K562 (cell line): ENCODE data around the gene WASF1. TPM values are rescaled to one million over a fixed set of nuclear protein-coding genes. Genes with fewer than 3 reads are reported as not detected.

Source experiments
- ATAC-seq: fragments of 200-7000 bp; cut with Tn5 transposase; 3 replicates; pipeline ENCODE4 v1.9.1; 2020; ENCODE audit warnings: moderate library complexity
- BruUV-seq: library from RNA; stranded (reverse); fragments of 400-500 nt; replicated peaks from 2 replicates; lab custom pipeline; 2021; lab: Mats Ljungman, UMichigan
- CTCF ChIA-PET: fragments of 300-600 bp; formaldehyde crosslinking; extraction: SDS; loops from one replicate; lab custom pipeline; 2021; ENCODE audit warnings: low intra/inter-chr PET ratio; lab: Yijun Ruan, JAX
- POLR2A ChIA-PET: fragments of 300-600, 350-650 bp; sonication (Branson Sonifier 250); formaldehyde crosslinking; extraction: SDS; loops from one replicate; lab custom pipeline; 2021; ENCODE audit warnings: antibody characterized with exemption, inconsistent platforms; lab: Yijun Ruan, JAX
- DNase-seq, 4 experiments: peaks; one replicate each; pipeline versions ENCODE4 v3.0.0 to v3.0.0-alpha.2; 2011 to 2018; ENCODE audit warnings: low spot score in 3 of 4, mixed read lengths in 3 of 4; ENCODE audit errors: extremely low read depth in 1 of 4
- FAIRE-seq: peaks from 2 replicates; lab custom pipeline; 2011; peaks lifted over from hg19 to GRCh38; lab: Jason Lieb, UNC
- H2AFZ ChIP-seq: 2 replicates; pipeline ENCODE4 v1.6.0; 2011; ENCODE audit warnings: low read depth, low read length, control low read depth, inconsistent platforms
- H3K27ac ChIP-seq: fragments of 200-600 bp; 3 replicates; pipeline ENCODE4 v1.8.0; 2011; ENCODE audit warnings: low read depth, mild to moderate bottlenecking, control low read depth, inconsistent platforms, low read length, moderate library complexity, mixed read lengths; ENCODE audit errors: extremely low read depth
- H3K27me3 ChIP-seq, 2 experiments: fragments of 300-600 bp in 1 of 2; 2 replicates in 1 of 2; 3 replicates in 1 of 2; pipeline versions ENCODE4 v1.6.0 to v1.8.0; 2011; ENCODE audit warnings: inconsistent platforms in 2 of 2, low read length in 2 of 2, mild to moderate bottlenecking in 1 of 2, mixed read lengths in 1 of 2, moderate library complexity in 1 of 2; ENCODE audit not compliant: control insufficient read depth in 2 of 2, insufficient read depth in 2 of 2
- H3K36me3 ChIP-seq: fragments of 300-600 bp; 3 replicates; pipeline ENCODE4 v1.8.0; 2011; ENCODE audit warnings: mild to moderate bottlenecking, low read length, inconsistent platforms; ENCODE audit not compliant: control insufficient read depth, insufficient read depth
- H3K4me1 ChIP-seq, 2 experiments: fragments of 200-600 bp in 1 of 2; replicated peaks in 1 of 2; 2 replicates in 1 of 2; 3 replicates in 1 of 2; pipeline versions ENCODE4 v1.5.1 to v1.8.0; 2011; ENCODE audit warnings: inconsistent platforms in 2 of 2, low read length in 2 of 2, mild to moderate bottlenecking in 1 of 2, mixed read lengths in 1 of 2, moderate library complexity in 1 of 2; ENCODE audit not compliant: control insufficient read depth in 2 of 2, insufficient read depth in 2 of 2
- H3K4me2 ChIP-seq: 2 replicates; pipeline ENCODE4 v1.6.1; 2011; ENCODE audit warnings: low read length, control low read depth, inconsistent platforms, mixed read lengths; ENCODE audit not compliant: insufficient read depth
- H3K4me3 ChIP-seq: fragments of 200-600 bp; sonication (generic), shearing (Covaris generic); 2 replicates; pipeline ENCODE4 v1.5.1; 2016; ENCODE audit warnings: control low read depth, inconsistent platforms
- H3K79me2 ChIP-seq: fragments of 200-600 bp; 3 replicates; pipeline ENCODE4 v1.8.0; 2011; ENCODE audit warnings: low read length, inconsistent platforms; ENCODE audit not compliant: control insufficient read depth, insufficient read depth
- H3K9ac ChIP-seq, 2 experiments: 2 replicates each; pipeline versions ENCODE4 v1.6.0 to v1.6.1; 2011; ENCODE audit warnings: low read depth in 2 of 2, low read length in 2 of 2, control low read depth in 1 of 2, inconsistent platforms in 1 of 2, mild to moderate bottlenecking in 1 of 2, mixed read lengths in 1 of 2; ENCODE audit not compliant: insufficient read depth in 1 of 2
- H3K9me1 ChIP-seq: one replicate; pipeline ENCODE4 v1.6.0; 2011; ENCODE audit warnings: inconsistent platforms, mild to moderate bottlenecking, low read length, moderate library complexity; ENCODE audit not compliant: control insufficient read depth, insufficient read depth
- H3K9me3 ChIP-seq: replicated peaks from 2 replicates; pipeline ENCODE4 v1.5.1; 2011; ENCODE audit warnings: low read depth, low read length, inconsistent platforms; ENCODE audit not compliant: control insufficient read depth, insufficient read depth
- H4K20me1 ChIP-seq: replicated peaks from 2 replicates; pipeline ENCODE4 v1.6.1; 2011; ENCODE audit warnings: low read length, inconsistent platforms, mixed read lengths; ENCODE audit not compliant: control insufficient read depth, insufficient read depth
- CEBPB ChIP-seq: fragments of 450-650 bp; IDR thresholded peaks from 2 replicates; pipeline ENCODE4 v1.6.1; 2016; ENCODE audit warnings: missing genetic modification characterization, missing compliant biosample characterization
- CEBPG ChIP-seq, 3 experiments: fragments of 200-800 bp in 1 of 3; sonication (Bioruptor generic) in 1 of 3; sonication (generic) in 1 of 3; formaldehyde crosslinking in 1 of 3; IDR thresholded peaks in 2 of 3; conservative IDR thresholded peaks in 1 of 3; 2 replicates each; pipeline versions ENCODE4 v1.6.1 to v1.8.0; 2016 to 2022; ENCODE audit warnings: missing compliant biosample characterization in 2 of 3, missing genetic modification characterization in 2 of 3, mild to moderate bottlenecking in 1 of 3, missing genetic modification reagents in 1 of 3
- DMBX1 ChIP-seq: fragments of 250-450 bp; sonication (Bioruptor Pico); IDR thresholded peaks from 2 replicates; pipeline ENCODE4 v1.8.0; 2022; ENCODE audit warnings: inconsistent platforms, mild to moderate bottlenecking, moderate library complexity, borderline replicate concordance
- ILK ChIP-seq: fragments of 450-650 bp; IDR thresholded peaks from 2 replicates; pipeline ENCODE4 v1.6.1; 2016; ENCODE audit warnings: missing genetic modification characterization, low read depth, mild to moderate bottlenecking, missing compliant biosample characterization, moderate library complexity, borderline replicate concordance
- LEF1 ChIP-seq: fragments of 450-650 bp; IDR thresholded peaks from 2 replicates; pipeline ENCODE4 v1.6.1; 2016; ENCODE audit warnings: mild to moderate bottlenecking
- SIX5 ChIP-seq, 2 experiments: IDR thresholded peaks; 2 replicates each; pipeline ENCODE4 v1.6.1; 2011; ENCODE audit warnings: low read length in 2 of 2, borderline replicate concordance in 1 of 2, low read depth in 1 of 2, mild to moderate bottlenecking in 1 of 2, moderate library complexity in 1 of 2; ENCODE audit not compliant: insufficient read depth in 1 of 2
- STAG1 ChIP-seq: sonication (generic); formaldehyde crosslinking; IDR thresholded peaks from 2 replicates; pipeline ENCODE4 v1.5.0; 2020; ENCODE audit warnings: missing genetic modification reagents, borderline replicate concordance
- ZKSCAN8 ChIP-seq: fragments of 200-800 bp; sonication (Bioruptor generic); IDR thresholded peaks from 2 replicates; pipeline ENCODE4 v1.6.1; 2016; ENCODE audit warnings: missing genetic modification characterization, missing compliant biosample characterization
- WGBS: fragments of 100-300 bp; shearing (Covaris generic); methylation state at CpG from one replicate; pipeline ENCODE4 v1.1.6; 2016; ENCODE audit warnings: low coverage, mixed read lengths; ENCODE audit not compliant: insufficient coverage; ENCODE audit errors: missing lambda C conversion rate; 5-methylcytosine and 5-hydroxymethylcytosine counted together
- in situ Hi-C: fragments of 300-500 bp; cut with MboI; formaldehyde crosslinking; loops from 4 replicates; pipeline ENCODE4 v1.15.0; 2018; ENCODE audit warnings: inconsistent platforms, mixed read lengths
- intact Hi-C: fragments of 100-400 bp; cut with micrococcal nuclease; formaldehyde crosslinking; loops from 2 replicates; pipeline ENCODE4 v1.14.2; 2022
- polyA plus RNA-seq, 8 experiments: library from polyadenylated mRNA; depleted of rRNA in 4 of 8; stranded (reverse) in 5 of 8; unstranded in 3 of 8; fragments of >200 nt; fragmentation: Nextera tagmentation in 2 of 8; fragmentation: Illumina TruSeq in 1 of 8; extraction: Ambion mirVana in 2 of 8; extraction: Trizol in 1 of 8; gene quantifications; 2 replicates each; pipeline versions ENCODE4 v1.2.1 to v1.2.3, GENCODE V29; 2011 to 2014; ENCODE audit warnings: inconsistent platforms in 1 of 8, missing spikeins in 1 of 8
- total RNA-seq, 7 experiments: library from RNA; depleted of rRNA in 6 of 7; stranded (reverse); fragments of >200 nt in 6 of 7; fragmentation: Illumina TruSeq in 2 of 7; extraction: Trizol in 2 of 7; gene quantifications; 2 replicates each; pipeline versions ENCODE4 v1.2.1 to v1.2.3, GENCODE V29; 2011 to 2021; ENCODE audit warnings: low replicate concordance in 1 of 7
- TF ChIP-seq, protein P1 (sequence below), 2 experiments: fragments of 450-650 bp in 1 of 2; sonication (generic) in 1 of 2; formaldehyde crosslinking in 1 of 2; IDR thresholded peaks; 2 replicates each; pipeline versions ENCODE4 v1.7.1 to v1.9.0; 2016 to 2022; ENCODE audit warnings: inconsistent platforms in 1 of 2, mild to moderate bottlenecking in 1 of 2, missing genetic modification reagents in 1 of 2

WASF1 gene
- total and polyA plus RNA-seq, 9 of the 15 experiments (the other 6 are each of a cell fraction or from before 2014, with no cell fraction given), result 2.1 to 18.2 (median 7.4) TPM

DNA sequence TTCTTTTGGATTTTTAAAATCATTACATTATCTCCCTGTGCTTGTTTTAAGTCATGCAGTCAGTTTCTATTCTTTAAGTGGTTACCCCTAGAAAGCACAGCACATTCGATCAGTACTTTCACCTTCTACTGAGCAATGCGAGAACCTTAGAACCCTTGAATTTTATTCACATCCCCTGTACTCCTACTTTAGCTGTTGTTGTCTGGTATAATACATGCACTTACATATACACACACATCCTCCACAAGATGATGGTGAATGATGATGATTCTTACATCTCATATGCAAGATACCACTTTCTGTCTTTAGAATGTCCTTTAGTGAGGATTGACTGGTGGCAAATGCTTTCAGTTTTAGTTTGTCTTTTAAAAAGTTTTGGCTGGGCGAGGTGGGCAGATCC lies 6.4 kb upstream of the WASF1 start (continued):
- no peak for TF ChIP-seq SIX5 (IDR thresholded peaks at IDR 0.05; ENCODE audit: borderline replicate concordance in 1 of 2, insufficient read depth in 1 of 2, low read depth in 1 of 2, low read length in 2 of 2)
- no peak for TF ChIP-seq DMBX1
- no peak for TF ChIP-seq ZKSCAN8 (CRISPR knock-in tag)
- no peak for TF ChIP-seq ILK (tag)
- TF ChIP-seq STAG1 (CRISPR knock-in tag), result no peak
- TF ChIP-seq LEF1, result no peak

DNA sequence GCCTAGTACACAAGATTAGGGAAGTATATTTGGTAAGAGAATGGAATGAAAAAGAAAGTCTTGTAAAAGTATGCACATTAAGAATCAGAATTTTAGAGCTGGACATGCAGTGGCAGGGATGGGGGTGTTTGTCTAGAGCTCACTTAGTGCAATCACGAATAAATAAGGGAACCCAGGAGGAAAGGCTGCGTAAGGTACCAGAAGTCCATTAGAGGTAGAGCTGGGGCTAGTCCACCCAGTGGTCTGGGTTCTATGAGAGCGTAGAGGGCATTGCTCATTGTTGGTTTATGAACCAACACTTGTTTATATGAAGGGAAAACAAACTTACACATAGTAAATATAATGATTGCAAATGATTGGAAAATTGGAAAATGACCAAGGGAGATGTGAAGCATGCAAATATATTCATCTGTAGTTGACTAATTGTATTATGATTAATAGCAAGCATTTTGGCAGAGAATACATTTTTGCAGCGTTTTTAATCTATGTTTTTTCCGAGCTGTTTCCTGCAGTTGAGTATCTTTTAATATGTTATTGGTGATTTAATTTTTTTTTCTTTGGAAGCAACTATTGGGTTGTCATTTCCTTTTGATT lies 3.9 kb upstream of the WASF1 start:
- Histone ChIP-seq H3K4me2 (peak overlapping the region; percentile 88), H4K20me1 (no peaks in the 10 kb centered on the region; the same call in 1 of the 2 replicates), H2AFZ (no peak overlapping the region), H3K9me1 (no peaks in the 10 kb centered on the region), H3K27ac (no peak overlapping the region), H3K79me2 (peaks cover 79% of the 10 kb centered on the region), H3K27me3 (no peaks in the 10 kb centered on the region), H3K4me1 (peaks cover 12 to 13% of the 10 kb centered on the region in 2 experiments; a peak in 4 of 5 replicates), H3K4me3 (no peak overlapping the region), H3K36me3 (peaks cover 21% of the 10 kb centered on the region), H3K9ac (no peak overlapping the region), H3K9me3 (no peaks in the 10 kb centered on the region)
- in situ Hi-C loops, result no loop called here
- ATAC-seq (no peak), FAIRE-seq (no peak), DNase-seq (no peak)
- intact Hi-C loops, result no loop called here
- ChIA-PET CTCF (no interaction called here), POLR2A (no interaction called here)
- no TSS peak for BruUV-seq
- WGBS, result 76% methylated on average over 5 of the region's 5 CpGs
- TF ChIP-seq, protein P1, sequence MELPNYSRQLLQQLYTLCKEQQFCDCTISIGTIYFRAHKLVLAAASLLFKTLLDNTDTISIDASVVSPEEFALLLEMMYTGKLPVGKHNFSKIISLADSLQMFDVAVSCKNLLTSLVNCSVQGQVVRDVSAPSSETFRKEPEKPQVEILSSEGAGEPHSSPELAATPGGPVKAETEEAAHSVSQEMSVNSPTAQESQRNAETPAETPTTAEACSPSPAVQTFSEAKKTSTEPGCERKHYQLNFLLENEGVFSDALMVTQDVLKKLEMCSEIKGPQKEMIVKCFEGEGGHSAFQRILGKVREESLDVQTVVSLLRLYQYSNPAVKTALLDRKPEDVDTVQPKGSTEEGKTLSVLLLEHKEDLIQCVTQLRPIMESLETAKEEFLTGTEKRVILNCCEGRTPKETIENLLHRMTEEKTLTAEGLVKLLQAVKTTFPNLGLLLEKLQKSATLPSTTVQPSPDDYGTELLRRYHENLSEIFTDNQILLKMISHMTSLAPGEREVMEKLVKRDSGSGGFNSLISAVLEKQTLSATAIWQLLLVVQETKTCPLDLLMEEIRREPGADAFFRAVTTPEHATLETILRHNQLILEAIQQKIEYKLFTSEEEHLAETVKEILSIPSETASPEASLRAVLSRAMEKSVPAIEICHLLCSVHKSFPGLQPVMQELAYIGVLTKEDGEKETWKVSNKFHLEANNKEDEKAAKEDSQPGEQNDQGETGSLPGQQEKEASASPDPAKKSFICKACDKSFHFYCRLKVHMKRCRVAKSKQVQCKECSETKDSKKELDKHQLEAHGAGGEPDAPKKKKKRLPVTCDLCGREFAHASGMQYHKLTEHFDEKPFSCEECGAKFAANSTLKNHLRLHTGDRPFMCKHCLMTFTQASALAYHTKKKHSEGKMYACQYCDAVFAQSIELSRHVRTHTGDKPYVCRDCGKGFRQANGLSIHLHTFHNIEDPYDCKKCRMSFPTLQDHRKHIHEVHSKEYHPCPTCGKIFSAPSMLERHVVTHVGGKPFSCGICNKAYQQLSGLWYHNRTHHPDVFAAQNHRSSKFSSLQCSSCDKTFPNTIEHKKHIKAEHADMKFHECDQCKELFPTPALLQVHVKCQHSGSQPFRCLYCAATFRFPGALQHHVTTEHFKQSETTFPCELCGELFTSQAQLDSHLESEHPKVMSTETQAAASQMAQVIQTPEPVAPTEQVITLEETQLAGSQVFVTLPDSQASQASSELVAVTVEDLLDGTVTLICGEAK (IDR thresholded peaks at IDR 0.05), result no peak
- TF ChIP-seq, protein P1 (CRISPR knock-in tag; IDR thresholded peaks at IDR 0.05), result no peak
- TF ChIP-seq CEBPG (CRISPR knock-in tag; IDR thresholded peaks at IDR 0.05) (no peak), CEBPG (tag; conservative IDR thresholded peaks at IDR 0.05 in 1 of 2, IDR thresholded peaks at IDR 0.05 in 1 of 2) (peak in 1 of 2 experiments; percentile 17; a peak in 1 of 4 replicates), CEBPB (peak; percentile 72)
